GM12801 (cell line): ENCODE measurements around the gene AQP12B.
"Not testable (repeated sequence)": the region's sequence is repeated elsewhere in the genome, so short reads cannot be mapped to it uniquely, and the experiment has no call there.

Source experiments
- TF ChIP-seq, protein P1 (sequence below): IDR thresholded peaks from one replicate; pipeline ENCODE4 v1.5.1; 2011; ENCODE audit warnings: control low read depth; ENCODE audit not compliant: insufficient read length; ENCODE audit errors: extremely low read depth

The AQP12B gene

DNA sequence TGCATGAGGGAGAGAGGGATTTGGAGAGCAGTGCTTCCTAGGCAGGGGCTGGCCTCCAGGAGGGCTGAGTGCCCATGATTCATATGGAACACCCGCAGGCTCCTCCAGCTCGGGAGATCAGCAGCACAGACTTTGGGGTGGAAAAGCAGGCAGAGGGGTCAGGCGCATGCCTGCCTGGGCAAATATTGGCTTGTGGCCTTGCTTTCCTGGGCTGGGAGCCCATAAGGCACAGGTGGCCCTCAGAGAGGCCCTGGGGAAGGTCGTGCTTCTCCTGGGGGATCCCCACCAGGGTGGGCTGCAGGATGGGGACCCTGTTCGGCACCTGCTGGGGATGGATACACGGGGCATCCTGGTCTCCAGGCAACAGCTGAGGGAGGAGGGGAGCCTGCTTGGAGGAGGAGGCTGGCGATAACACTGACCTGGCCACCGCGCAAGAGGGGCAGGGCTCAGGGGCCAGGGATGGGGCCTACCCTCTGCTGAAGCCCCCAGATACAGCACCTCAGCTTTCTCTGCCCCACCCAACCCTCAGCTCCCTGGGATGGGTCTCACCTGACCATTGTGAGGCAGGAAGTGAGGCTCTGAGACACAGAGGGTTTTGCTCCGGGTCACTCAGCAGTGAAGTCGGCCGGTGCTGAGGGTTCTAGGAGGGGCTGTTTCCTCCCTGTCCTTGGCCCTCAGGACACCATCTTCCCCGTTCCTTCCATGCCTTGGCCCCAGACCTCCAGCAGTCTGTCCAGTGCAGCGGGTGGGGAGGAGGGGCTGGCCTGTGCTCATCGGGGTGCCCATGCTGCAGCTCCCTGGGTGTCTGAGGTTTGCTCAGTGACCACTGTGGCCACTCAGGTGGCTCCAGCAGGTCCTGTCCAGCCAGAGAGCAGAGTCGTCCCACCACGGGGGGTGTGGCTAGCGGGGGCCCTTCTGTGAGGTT, 21.0 kb upstream of the AQP12B start:
- TF ChIP-seq, protein P1, sequence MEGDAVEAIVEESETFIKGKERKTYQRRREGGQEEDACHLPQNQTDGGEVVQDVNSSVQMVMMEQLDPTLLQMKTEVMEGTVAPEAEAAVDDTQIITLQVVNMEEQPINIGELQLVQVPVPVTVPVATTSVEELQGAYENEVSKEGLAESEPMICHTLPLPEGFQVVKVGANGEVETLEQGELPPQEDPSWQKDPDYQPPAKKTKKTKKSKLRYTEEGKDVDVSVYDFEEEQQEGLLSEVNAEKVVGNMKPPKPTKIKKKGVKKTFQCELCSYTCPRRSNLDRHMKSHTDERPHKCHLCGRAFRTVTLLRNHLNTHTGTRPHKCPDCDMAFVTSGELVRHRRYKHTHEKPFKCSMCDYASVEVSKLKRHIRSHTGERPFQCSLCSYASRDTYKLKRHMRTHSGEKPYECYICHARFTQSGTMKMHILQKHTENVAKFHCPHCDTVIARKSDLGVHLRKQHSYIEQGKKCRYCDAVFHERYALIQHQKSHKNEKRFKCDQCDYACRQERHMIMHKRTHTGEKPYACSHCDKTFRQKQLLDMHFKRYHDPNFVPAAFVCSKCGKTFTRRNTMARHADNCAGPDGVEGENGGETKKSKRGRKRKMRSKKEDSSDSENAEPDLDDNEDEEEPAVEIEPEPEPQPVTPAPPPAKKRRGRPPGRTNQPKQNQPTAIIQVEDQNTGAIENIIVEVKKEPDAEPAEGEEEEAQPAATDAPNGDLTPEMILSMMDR: no peak

DNA sequence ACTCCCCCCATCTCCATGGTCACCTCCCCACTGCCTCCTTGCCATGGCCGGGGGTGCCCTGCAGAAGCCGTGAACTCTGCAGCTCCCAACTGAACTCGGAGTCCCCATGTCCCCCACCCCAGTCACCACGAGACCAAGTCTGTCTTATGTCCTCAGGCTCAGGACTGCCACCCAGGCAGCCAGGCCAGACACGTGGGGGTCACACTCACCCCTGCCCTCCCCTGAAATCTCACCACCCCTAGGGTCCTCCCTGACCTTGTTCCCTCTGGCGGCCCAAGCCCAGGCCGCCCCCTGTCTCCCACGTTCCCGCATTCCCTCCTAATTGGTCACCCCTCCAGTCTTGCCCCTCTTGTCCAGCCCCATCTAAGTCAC, 19.9 kb upstream of the AQP12B start:
- TF ChIP-seq, protein P1: no peak

DNA sequence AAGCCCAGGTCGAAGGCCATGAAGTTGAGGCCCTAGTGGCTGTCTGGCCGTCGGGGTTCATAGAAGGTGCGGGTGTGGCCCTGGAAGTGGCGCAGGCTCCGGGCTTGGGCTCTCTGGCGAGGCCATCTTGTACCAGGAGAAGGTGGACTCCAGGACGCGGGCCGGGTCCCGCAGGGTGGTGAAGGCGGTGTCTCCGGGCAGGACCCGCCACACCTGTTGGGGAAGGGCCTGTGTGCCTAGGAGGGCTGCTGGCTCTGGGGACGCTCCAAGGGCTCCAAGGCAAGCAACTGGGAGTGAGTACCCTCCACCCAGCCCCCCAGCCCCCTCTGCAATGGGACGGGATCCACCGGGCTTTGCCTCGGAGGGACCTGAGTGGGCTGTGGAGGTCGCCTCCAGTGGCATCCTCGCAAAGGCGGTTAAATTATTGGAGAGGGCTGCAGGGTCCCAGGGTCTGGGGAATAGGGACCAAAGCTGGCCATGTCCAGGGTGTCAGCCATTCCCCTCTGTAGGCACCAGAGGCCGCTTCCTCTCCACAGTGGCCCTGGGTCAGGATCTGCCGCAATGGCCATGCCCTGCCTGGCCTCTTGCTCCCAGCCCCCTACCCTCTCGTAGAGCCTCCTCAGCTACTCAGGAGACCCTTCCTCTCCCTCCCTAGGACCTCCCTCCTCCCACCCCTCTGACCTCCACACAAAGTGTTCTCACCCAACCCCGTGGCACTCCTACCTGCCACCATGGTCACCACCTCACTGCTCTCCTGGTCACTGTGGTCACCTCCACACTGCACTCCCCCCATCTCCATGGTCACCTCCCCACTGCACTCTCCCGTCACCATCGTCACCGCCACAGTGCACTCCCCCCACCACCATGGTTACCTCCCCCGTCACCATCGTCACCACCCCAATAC, 19.3 kb upstream of the AQP12B start:
- TF ChIP-seq, protein P1: no peak

DNA sequence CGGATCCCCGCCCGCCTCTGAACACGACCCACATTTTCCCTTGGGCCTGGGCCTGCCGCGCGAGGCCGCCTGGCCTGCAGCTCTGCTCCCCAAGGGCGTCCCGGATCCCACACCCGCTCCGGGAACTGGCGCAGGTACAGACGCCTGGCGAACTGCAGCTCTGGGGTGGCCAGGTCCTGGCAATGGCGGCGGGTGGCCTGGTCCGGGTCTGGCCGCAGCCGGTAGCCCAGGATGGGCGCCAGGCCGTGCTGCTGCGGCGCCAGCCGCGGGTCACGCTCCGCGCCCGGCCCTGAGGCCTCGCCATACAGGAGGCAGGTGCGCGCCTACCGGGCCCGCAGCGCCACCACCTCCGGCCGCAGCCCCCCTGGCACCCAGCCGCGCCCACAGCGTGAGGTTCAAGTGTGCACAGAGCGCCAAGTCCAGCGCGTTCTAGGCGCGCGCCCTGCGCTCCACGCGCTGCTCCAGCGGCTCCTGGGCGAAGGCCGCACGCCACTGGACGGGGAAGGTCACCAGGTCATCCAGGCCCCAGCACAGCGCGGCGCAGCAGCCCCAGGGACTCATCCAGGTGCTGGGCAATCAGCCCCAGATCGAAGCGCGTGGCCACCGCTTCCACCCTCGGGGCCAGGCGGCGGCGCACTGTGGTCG, 18.5 kb upstream of the AQP12B start:
- TF ChIP-seq, protein P1: no peak

DNA sequence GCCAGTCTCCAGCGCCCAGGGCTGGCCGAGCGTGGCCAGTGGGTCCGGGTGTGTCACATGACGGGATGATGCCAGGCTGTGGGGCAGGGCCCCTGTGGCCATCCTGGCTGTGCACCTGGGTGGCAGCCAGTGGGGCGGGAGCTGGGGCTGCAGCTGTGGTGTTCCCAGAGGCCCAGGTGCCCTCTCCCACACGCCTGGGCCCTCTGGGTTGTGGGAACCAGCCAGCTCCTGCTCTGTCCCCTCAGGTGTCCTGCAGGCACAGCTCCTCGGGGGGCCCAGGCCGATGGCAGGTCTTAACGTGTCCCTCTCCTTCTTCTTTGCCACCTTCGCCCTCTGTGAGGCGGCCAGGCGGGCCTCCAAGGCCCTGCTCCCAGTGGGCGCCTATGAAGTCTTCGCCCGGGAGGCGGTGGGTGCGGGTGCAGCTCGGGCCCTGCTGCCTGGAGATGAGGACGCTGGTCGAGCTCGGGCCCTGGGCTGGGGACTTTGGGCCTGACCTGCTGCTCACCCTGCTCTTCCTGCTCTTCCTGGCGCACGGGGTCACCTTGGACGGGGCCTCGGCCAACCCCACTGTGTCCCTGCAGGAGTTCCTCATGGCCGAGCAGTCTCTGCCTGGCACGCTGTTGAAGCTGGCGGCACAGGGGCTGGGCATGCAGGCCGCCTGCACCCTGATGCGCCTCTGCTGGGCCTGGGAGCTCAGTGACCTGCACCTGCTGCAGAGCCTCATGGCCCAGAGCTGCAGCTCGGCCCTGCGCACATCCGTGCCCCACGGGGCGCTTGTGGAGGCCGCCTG, 9.1 kb upstream of the AQP12B start, which contains the start of gene AQP12A:
Gene AQP12A (plus strand): TSS at position 236 of the 790 bp plus-strand sequence. CDS start 48 bp downstream, at position 284.
- TF ChIP-seq, protein P1: not testable (repeated sequence)

DNA sequence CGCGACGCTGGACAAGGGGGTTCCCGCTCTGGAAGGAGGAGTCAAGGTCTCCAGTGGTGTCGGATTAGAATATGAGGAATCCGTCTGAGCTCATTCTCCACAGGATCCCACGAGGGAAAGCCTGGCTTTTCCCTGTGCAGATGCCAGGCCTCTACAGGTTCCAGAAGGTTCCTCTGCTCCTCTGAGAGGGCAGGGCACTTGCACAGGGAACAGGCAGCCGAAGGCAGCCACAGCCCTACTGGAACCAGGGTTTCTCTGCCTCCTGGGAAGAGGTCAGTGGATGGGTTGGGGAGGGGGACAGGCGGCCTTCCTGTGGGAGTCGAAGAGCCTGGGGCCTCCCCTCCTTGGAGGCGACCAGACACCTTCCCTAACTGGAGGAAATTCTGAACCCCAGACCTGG, 7.3 kb upstream of the AQP12B start:
- TF ChIP-seq, protein P1: no peak
